ENCODE results near the gene KCTD11. TPM values are rescaled to one million over a fixed set of nuclear protein-coding genes. Genes with fewer than 3 reads are reported as not detected.

The KCTD11 gene
- total RNA-seq, 1 experiment from 2014 or later: 16.4 TPM

GRCh38 chr17:7403043-7403726, 51.2 kb downstream of the KCTD11 start:
- TF ChIP-seq CTCF (conservative IDR thresholded peaks at IDR 0.05) (no peak), EZH2 (IDR thresholded peaks at IDR 0.05; ENCODE audit: low read depth) (no peak)
- Histone ChIP-seq H3K4me2 (peak overlapping the region; percentile 88), H3K36me3 (ENCODE audit: low read depth) (no peaks in the 10 kb centered on the region), H3F3A (ENCODE audit: insufficient read depth, low read depth) (peaks cover 12% of the 10 kb centered on the region; the same call in 1 of the 2 replicates), H4K20me1 (ENCODE audit: insufficient read depth) (no peaks in the 10 kb centered on the region), H3K9me2 (ENCODE audit: insufficient read depth) (no peaks in the 10 kb centered on the region), H3K4me1 (replicated peaks; ENCODE audit: insufficient read depth) (peaks cover 15% of the 10 kb centered on the region), H3K27ac (0 out of 2 replicates have a peak overlapping the region, but pooled peaks have one; percentile 12), H3K79me2 (ENCODE audit: low read depth) (0 out of 2 replicates have a peak, but pooled peaks cover 5% of the 10 kb centered on the region), H3K4me3 (peak overlapping the region; percentile 76), H2AFZ (no peak overlapping the region), H3K9me3 (ENCODE audit: insufficient read depth, low read depth) (no peaks in the 10 kb centered on the region), H3K27me3 (ENCODE audit: insufficient read depth, low read depth) (no peaks in the 10 kb centered on the region)
- CTCF ChIA-PET: interaction anchor here (0.5 to 1.3 kb wide), 5 partner anchors 32 to 716 kb away, joined by 3 to 19 read pairs (median 5); partner anchors contain the start of genes ALOXE3, SLC2A4 and TMEM102
- intact Hi-C loops (cut with micrococcal nuclease; ENCODE audit: unreplicated experiment): loop anchor here (5.0 kb wide), 5 partner anchors 51 to 434 kb away; partner anchors contain the start of genes CLDN7, KCTD11, TP53 and WRAP53
- DNase-seq: peak in 1 of 2 experiments; percentile 26
- POLR2A ChIA-PET (ENCODE audit: unreplicated experiment): interaction anchor here (0.5 to 2.1 kb wide), 12 partner anchors 9 to 1241 kb away, joined by 3 to 34 read pairs (median 6); partner anchors contain the start of genes KCNAB3, PLSCR3 and TMEM102
- BruUV-seq (replicated peaks): TSS peak; percentile 49

GRCh38 chr17:7403727-7403976, 51.7 kb downstream of the KCTD11 start:
- Histone ChIP-seq H3K9me2 (ENCODE audit: insufficient read depth) (no peaks in the 10 kb centered on the region), H3K79me2 (ENCODE audit: low read depth) (0 out of 2 replicates have a peak, but pooled peaks cover 5% of the 10 kb centered on the region), H3K4me3 (peak overlapping the region; percentile 76), H3K36me3 (ENCODE audit: low read depth) (no peaks in the 10 kb centered on the region), H3K4me1 (replicated peaks; ENCODE audit: insufficient read depth) (peaks cover 15% of the 10 kb centered on the region), H4K20me1 (ENCODE audit: insufficient read depth) (no peaks in the 10 kb centered on the region), H3K9me3 (ENCODE audit: insufficient read depth, low read depth) (no peaks in the 10 kb centered on the region), H2AFZ (no peak overlapping the region), H3K27ac (peak overlapping the region; percentile 51; the same call in 1 of the 2 replicates), H3K27me3 (ENCODE audit: insufficient read depth, low read depth) (no peaks in the 10 kb centered on the region), H3F3A (ENCODE audit: insufficient read depth, low read depth) (peaks cover 12% of the 10 kb centered on the region; the same call in 1 of the 2 replicates), H3K4me2 (peak overlapping the region; percentile 88)
- TF ChIP-seq CTCF (conservative IDR thresholded peaks at IDR 0.05): no peak
- TF ChIP-seq EZH2 (IDR thresholded peaks at IDR 0.05; ENCODE audit: low read depth): no peak
- intact Hi-C loops (cut with micrococcal nuclease; ENCODE audit: unreplicated experiment): loop anchor here (5.0 kb wide), 5 partner anchors 51 to 434 kb away; partner anchors contain the start of genes CLDN7, KCTD11, TP53 and WRAP53
- DNase-seq: no peak
- POLR2A ChIA-PET (ENCODE audit: unreplicated experiment): interaction anchor here (0.5 to 2.1 kb wide), 19 partner anchors 9 to 1241 kb away, joined by 3 to 34 read pairs (median 7); partner anchors contain the start of genes CTDNEP1, PLSCR3 and TMEM102
- CTCF ChIA-PET: interaction anchor here (0.5 to 1.3 kb wide), 7 partner anchors 32 to 284 kb away, joined by 3 to 19 read pairs (median 7); partner anchors contain the start of genes SLC2A4 and TMEM102
- no TSS peak for BruUV-seq (replicated peaks)

GRCh38 chr17:7403977-7404736, 52.2 kb downstream of the KCTD11 start, which contains the start of gene TMEM256:
TMEM256 (minus strand) TSS chr17:7404097; CDS start chr17:7404084, 13 bp downstream.
- peak within 1 kb of the TSS; percentile 51; the same call in 1 of the 2 replicates for H3K27ac ChIP-seq
- no peaks in the 10 kb centered on the region for H4K20me1 ChIP-seq (ENCODE audit: insufficient read depth)
- H3K4me1 ChIP-seq (replicated peaks; ENCODE audit: insufficient read depth): peaks cover 15% of the 10 kb centered on the region
- intact Hi-C loops (cut with micrococcal nuclease; ENCODE audit: unreplicated experiment): loop anchor here (1.0 to 5.0 kb wide), 9 partner anchors 10 to 433 kb away; partner anchors contain the start of genes CLDN7, KCTD11, PLSCR3 and POLR2A
- 0 out of 2 replicates have a peak, but pooled peaks cover 5% of the 10 kb centered on the region for H3K79me2 ChIP-seq (ENCODE audit: low read depth)
- ChIA-PET POLR2A (ENCODE audit: unreplicated experiment) (interaction anchor here (0.5 to 2.1 kb wide), 24 partner anchors 10 to 1240 kb away, joined by 3 to 34 read pairs (median 6); partner anchors contain the start of genes CLDN7, CTDNEP1, PLSCR3 and TMEM102), CTCF (interaction anchor here (0.5 to 1.3 kb wide), 9 partner anchors 32 to 357 kb away, joined by 3 to 19 read pairs (median 6); partner anchors contain the start of gene TMEM102)
- H2AFZ ChIP-seq: peak within 1 kb of the TSS; percentile 81
- TF ChIP-seq EZH2 (IDR thresholded peaks at IDR 0.05; ENCODE audit: low read depth): no peak
- H3K9me2 ChIP-seq (ENCODE audit: insufficient read depth): no peaks in the 10 kb centered on the region
- peak; percentile 96 to 99 for DNase-seq
- H3K4me2 ChIP-seq: peak within 1 kb of the TSS; percentile 88
- peaks cover 12% of the 10 kb centered on the region; the same call in 1 of the 2 replicates for H3F3A ChIP-seq (ENCODE audit: insufficient read depth, low read depth)
- H3K27me3 ChIP-seq (ENCODE audit: insufficient read depth, low read depth): no peaks in the 10 kb centered on the region
- H3K9me3 ChIP-seq (ENCODE audit: insufficient read depth, low read depth): no peaks in the 10 kb centered on the region
- peak within 1 kb of the TSS; percentile 76 for H3K4me3 ChIP-seq
- H3K36me3 ChIP-seq (ENCODE audit: low read depth): no peaks in the 10 kb centered on the region
- no TSS peak for BruUV-seq (replicated peaks)

Other genes starting within 250 kb of the KCTD11 start
- gene ASGR2, start 237.3 kb upstream of the KCTD11 start, total RNA-seq (2021): not detected in 2 replicates
- gene ASGR1, start 172.8 kb upstream of the KCTD11 start, total RNA-seq (2021): 3.5 and 5.9 TPM in 2 replicates
- 27.1 and 32.8 TPM in 2 replicates for gene DLG4, start 132.3 kb upstream of the KCTD11 start, total RNA-seq (2021)
- gene ACADVL, start 132.2 kb upstream of the KCTD11 start, total RNA-seq (2021): 531 and 604 TPM in 2 replicates
- gene DVL2, start 117.6 kb upstream of the KCTD11 start, total RNA-seq (2021): 77.9 and 86.8 TPM in 2 replicates
- gene PHF23, start 112.7 kb upstream of the KCTD11 start, total RNA-seq (2021): 64.5 and 65.8 TPM in 2 replicates
- gene GABARAP, start 109.7 kb upstream of the KCTD11 start, total RNA-seq (2021): 424 and 457 TPM in 2 replicates
- gene CTDNEP1, start 100.4 kb upstream of the KCTD11 start, total RNA-seq (2021): 173 and 203 TPM in 2 replicates
- gene ELP5, start 99.9 kb upstream of the KCTD11 start, total RNA-seq (2021): 31.8 and 45.1 TPM in 2 replicates
- gene CLDN7, start 89.7 kb upstream of the KCTD11 start, total RNA-seq (2021): 390 and 442 TPM in 2 replicates
- gene SLC2A4, start 70.4 kb upstream of the KCTD11 start, total RNA-seq (2021): 1.5 and 1.6 TPM in 2 replicates
- gene YBX2, start 57.5 kb upstream of the KCTD11 start, total RNA-seq (2021): 0.65 and 0.68 TPM in 2 replicates
- gene EIF5A, start 44.5 kb upstream of the KCTD11 start, total RNA-seq (2021): 806 and 1,298 TPM in 2 replicates
- gene GPS2, start 36.8 kb upstream of the KCTD11 start, total RNA-seq (2021): 43.5 and 61.3 TPM in 2 replicates
- 46.5 and 57.9 TPM in 2 replicates for gene NEURL4, start 22.8 kb upstream of the KCTD11 start, total RNA-seq (2021)
- 10.9 and 28.5 TPM in 2 replicates for gene ACAP1, start 15.6 kb upstream of the KCTD11 start, total RNA-seq (2021)
- 0.45 and 0.50 TPM in 2 replicates for gene TMEM95, start 3.0 kb downstream of the KCTD11 start, total RNA-seq (2021)
- gene TNK1, start 28.9 kb downstream of the KCTD11 start, total RNA-seq (2021): 15.8 and 18.8 TPM in 2 replicates
- 53.0 and 64.5 TPM in 2 replicates for gene PLSCR3, start 42.4 kb downstream of the KCTD11 start, total RNA-seq (2021)
- 55.4 and 91.7 TPM in 2 replicates for gene TMEM256, start 51.9 kb downstream of the KCTD11 start, total RNA-seq (2021)
- gene NLGN2, start 55.7 kb downstream of the KCTD11 start, total RNA-seq (2021): 86.3 and 98.8 TPM in 2 replicates
- 0.83 and 1.1 TPM in 2 replicates for gene SPEM1, start 68.2 kb downstream of the KCTD11 start, total RNA-seq (2021)
- gene SPEM2, start 73.5 kb downstream of the KCTD11 start, total RNA-seq (2021): 0.50 TPM in 1 of 2 replicates, not detected in the other
- not detected in 2 replicates for gene SPEM3, start 76.7 kb downstream of the KCTD11 start, total RNA-seq (2021)
- 17.0 and 20.7 TPM in 2 replicates for gene TMEM102, start 83.3 kb downstream of the KCTD11 start, total RNA-seq (2021)
- gene FGF11, start 87.3 kb downstream of the KCTD11 start, total RNA-seq (2021): 15.2 and 23.2 TPM in 2 replicates
- gene CHRNB1, start 92.9 kb downstream of the KCTD11 start, total RNA-seq (2021): 31.9 and 53.4 TPM in 2 replicates
- gene ZBTB4, start 127.5 kb downstream of the KCTD11 start, total RNA-seq (2021): 50.6 and 54.0 TPM in 2 replicates
- gene SLC35G6, start 129.3 kb downstream of the KCTD11 start, total RNA-seq (2021): not detected in 2 replicates
- gene POLR2A, start 132.2 kb downstream of the KCTD11 start, total RNA-seq (2021): 149 and 166 TPM in 2 replicates
- 14.3 and 21.5 TPM in 2 replicates for gene TNFSF12, start 196.9 kb downstream of the KCTD11 start, total RNA-seq (2021)
- gene TNFSF13, start 206.6 kb downstream of the KCTD11 start, total RNA-seq (2021): 46.4 and 65.4 TPM in 2 replicates
- 68.4 and 72.4 TPM in 2 replicates for gene SENP3, start 209.8 kb downstream of the KCTD11 start, total RNA-seq (2021)
- 27.0 and 37.0 TPM in 2 replicates for gene CD68, start 227.5 kb downstream of the KCTD11 start, total RNA-seq (2021)
- 33.4 and 44.2 TPM in 2 replicates for gene MPDU1, start 231.7 kb downstream of the KCTD11 start, total RNA-seq (2021)
- gene SOX15, start 237.9 kb downstream of the KCTD11 start, total RNA-seq (2021): 80.9 and 124 TPM in 2 replicates